ENCODE data around the gene RPL38.
"Not testable (repeated sequence)": the region's sequence is repeated elsewhere in the genome, so short reads cannot be mapped to it uniquely, and the experiment has no call there.

Gene RPL38

GRCh38 chr17:74185571-74186185 is 17.8 kb upstream of the RPL38 start:
- no peak for DNase-seq

- no peak for DNase-seq
These were observed 17.0 kb upstream of the RPL38 start for GRCh38 chr17:74186498-74186897.

GRCh38 chr17:74187761-74188160 is 15.7 kb upstream of the RPL38 start:
- no peak for DNase-seq

- not testable (repeated sequence) for DNase-seq
These were observed 14.8 kb upstream of the RPL38 start for GRCh38 chr17:74188687-74189086.

DNA sequence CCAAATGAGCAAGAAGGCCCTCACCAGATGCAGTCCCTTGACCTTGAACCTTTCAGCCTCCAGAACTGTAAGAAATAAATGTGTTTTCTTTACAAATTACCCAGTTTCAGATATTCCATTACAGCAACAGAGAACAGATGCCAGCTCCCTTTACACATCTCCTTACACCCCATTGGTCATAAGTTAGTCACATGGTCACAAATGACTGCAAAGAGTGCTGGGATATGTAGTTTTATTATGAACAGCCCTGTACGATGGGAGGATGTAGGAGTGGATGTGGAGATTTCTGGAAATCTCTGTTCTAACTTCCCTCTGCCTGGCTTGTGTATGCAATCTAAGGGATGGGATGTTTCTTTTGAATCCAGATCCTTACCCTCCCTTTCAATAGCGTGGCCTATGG is 13.3 kb upstream of the RPL38 start:
- DNase-seq: peak; percentile 54

GRCh38 chr17:74190807-74191406 is 12.6 kb upstream of the RPL38 start:
- DNase-seq: no peak

GRCh38 chr17:74192950-74193781 is 10.3 kb upstream of the RPL38 start:
- DNase-seq: no peak

DNA sequence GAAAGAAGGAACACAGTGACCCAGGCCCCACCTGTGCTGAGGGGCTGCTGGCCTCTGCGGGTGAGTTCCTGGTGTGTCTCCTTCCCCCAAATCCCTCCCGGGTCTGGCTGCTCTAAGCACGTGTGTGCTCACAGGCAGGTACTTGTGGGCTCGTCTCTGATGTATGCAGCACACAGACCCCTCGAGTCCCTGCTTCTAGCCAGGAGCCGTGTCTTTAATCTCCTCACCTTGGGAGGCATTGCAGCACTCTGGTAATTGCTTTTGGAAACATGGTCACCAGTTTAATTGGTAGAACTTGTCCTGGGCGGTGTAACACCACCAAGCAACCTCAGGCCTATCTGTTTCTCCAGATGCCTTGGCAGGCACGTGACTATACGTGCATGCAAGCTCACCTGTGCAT is 8.8 kb upstream of the RPL38 start:
- DNase-seq: no peak

- no peak for DNase-seq
These were observed 6.7 kb upstream of the RPL38 start for GRCh38 chr17:74196541-74197317.

DNA sequence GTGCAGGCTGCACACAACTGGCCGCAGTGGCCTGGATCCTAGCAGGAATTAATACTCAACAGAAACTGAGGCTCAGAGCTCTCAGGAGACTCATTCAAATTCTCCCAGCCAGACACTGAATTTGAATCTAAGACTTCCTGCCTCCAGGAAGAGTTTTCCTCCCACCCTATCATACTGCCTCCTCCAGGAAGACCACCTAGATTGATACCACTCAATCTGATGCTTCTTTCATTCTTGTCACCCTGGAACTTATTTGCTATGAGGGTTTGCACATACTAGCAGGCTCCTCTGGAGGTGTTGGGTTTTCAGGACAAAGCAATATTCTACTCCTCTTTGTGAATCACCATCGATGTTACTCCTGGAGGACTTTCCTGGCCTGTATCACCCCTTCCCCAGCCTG is 5.7 kb upstream of the RPL38 start:
- DNase-seq: no peak

- DNase-seq: no peak
These were observed 4.8 kb upstream of the RPL38 start for GRCh38 chr17:74198694-74199093.

- DNase-seq: peak; percentile 67
These were observed 4.0 kb upstream of the RPL38 start for GRCh38 chr17:74199306-74200092.

- no peak for DNase-seq
These were observed 3.4 kb upstream of the RPL38 start for GRCh38 chr17:74200112-74200511.

- no peak for DNase-seq
These were observed 2.2 kb upstream of the RPL38 start for GRCh38 chr17:74201250-74201649.

- no peak for DNase-seq
These were observed 1.5 kb upstream of the RPL38 start for GRCh38 chr17:74201948-74202347.

- DNase-seq: no peak
These were observed 540 bp upstream of the RPL38 start for GRCh38 chr17:74202938-74203337.

GRCh38 chr17:74204474-74204873 is 996 bp downstream of the RPL38 start:
- no peak for DNase-seq

GRCh38 chr17:74205274-74205673 is 1.8 kb downstream of the RPL38 start:
- DNase-seq: no peak

DNA sequence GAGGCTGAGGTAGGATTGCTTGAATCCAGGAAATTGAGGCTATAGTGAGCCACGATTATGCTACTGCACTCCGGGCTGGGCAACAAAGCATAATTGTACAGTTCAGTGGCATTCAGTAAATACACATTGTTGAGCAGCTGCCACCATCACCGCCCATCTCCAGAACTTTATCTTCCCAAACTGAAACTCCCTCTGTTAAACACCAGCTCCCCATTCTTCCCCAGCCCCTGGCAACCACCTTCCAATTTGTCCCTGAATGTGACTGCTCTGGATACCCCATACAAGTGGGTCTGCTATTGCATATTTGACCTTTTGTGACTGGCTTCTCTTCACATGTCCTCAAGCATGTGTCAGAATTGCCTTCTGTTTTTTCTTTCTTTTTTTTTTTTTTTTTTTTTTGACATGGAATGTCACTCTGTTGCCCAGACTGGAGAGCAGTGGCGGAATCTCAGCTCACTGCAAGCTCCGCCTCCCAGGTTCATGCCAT is 2.9 kb downstream of the RPL38 start:
- DNase-seq: no peak

GRCh38 chr17:74210191-74211140 is 7.0 kb downstream of the RPL38 start:
- peak; percentile 87 for DNase-seq
